T-helper 2 cell treated with Interferon-gamma antibody and Interleukin-4, amounts not matched to agents 5 μg/mL and 100 μg/mL, for 36 hours (primary cell): ENCODE measurements around the gene KNSTRN.

ENCODE experiments used
- DNase-seq: peaks from one replicate; pipeline ENCODE4 v3.0.0; 2021; ENCODE audit warnings: low spot score
- H3K27ac Mint-ChIP-seq: one replicate; pipeline ENCODE4 v1.8.0; 2021; ENCODE audit warnings: mild to moderate bottlenecking, mixed read lengths
- H3K27me3 Mint-ChIP-seq: one replicate; pipeline ENCODE4 v1.8.0; 2021; ENCODE audit warnings: low read depth, mixed read lengths
- H3K36me3 Mint-ChIP-seq: one replicate; pipeline ENCODE4 v1.8.0; 2021; ENCODE audit warnings: low read depth, mixed read lengths
- H3K4me1 Mint-ChIP-seq: one replicate; pipeline ENCODE4 v1.8.0; 2021; ENCODE audit warnings: low read depth, mixed read lengths
- H3K4me3 Mint-ChIP-seq: one replicate; pipeline ENCODE4 v1.8.0; 2022; ENCODE audit warnings: mild to moderate bottlenecking, moderate library complexity, mixed read lengths
- H3K9me3 Mint-ChIP-seq: one replicate; pipeline ENCODE4 v1.8.0; 2021; ENCODE audit warnings: mixed read lengths

Gene KNSTRN

DNA sequence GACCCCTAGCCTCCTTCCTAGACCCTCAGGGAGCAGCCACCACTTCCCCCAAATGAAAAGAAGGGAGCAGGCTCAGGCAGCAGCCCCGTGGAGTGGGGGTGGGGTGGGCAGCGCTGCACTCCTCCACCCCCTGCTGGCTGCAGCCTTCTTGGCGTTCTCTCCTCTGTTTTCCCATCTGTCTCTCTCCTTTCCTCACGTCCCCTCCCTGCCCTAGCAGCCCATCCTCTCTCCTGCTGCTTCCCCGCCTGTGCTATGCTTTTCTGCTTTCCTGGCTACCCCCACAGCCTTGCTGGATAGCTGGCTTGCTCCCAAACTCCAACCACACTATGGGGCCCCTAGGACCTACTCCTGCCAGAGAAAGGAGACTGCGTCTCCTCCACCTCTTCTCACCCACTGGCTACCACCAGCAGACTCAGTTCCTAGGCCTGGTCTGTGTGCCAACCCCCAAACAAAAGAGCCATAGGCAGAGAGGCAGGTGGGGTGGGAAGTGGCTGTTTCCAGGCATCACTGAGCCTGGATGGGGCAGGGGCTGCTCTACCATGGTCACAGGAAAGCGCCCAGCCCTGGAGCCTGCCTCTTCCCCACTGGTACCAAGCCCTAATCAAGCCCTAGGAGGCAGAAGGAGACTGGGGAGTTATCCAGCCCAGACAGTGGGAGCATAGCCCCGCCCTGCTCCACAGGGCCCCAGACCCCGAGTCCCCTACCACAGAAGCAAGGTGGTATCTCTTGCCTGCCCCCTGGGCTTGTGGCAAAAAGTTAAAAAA lies 27.9 kb upstream of the KNSTRN start:
- DNase-seq: no peak

DNA sequence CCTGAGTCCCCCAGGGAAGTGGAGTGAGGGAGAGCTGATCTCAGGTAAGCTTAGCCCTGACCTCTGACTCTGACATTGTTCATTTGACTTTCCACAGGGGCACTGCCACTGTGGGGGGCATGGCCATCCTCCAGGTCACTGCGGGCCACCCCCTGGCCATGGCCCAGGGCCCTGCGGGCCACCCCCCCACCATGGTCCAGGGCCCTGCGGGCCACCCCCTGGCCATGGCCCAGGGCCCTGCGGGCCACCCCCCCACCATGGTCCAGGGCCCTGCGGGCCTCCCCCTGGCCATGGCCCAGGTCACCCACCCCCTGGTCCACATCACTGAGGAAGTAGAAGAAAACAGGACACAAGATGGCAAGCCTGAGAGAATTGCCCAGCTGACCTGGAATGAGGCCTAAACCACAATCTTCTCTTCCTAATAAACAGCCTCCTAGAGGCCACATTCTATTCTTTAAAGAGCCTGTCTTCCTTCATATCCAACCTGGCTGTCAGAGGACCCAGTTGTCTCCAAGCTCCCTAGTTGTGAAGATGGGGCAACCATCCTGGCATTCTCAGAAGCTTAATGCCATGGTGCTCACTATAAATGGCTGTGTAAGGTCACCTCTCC lies 26.4 kb upstream of the KNSTRN start:
- Mint-ChIP-seq H3K36me3 (no peaks in the 10 kb centered on the region), H3K27ac (no peak overlapping the region), H3K27me3 (peaks cover 28% of the 10 kb centered on the region), H3K4me3 (no peak overlapping the region), H3K9me3 (no peaks in the 10 kb centered on the region), H3K4me1 (peaks cover 6% of the 10 kb centered on the region)
- DNase-seq: no peak

More for the DNA sequence above, 27.9 kb upstream of the KNSTRN start:
- H3K4me1 Mint-ChIP-seq: peaks cover 5% of the 10 kb centered on the region
- H3K9me3 Mint-ChIP-seq: no peaks in the 10 kb centered on the region
- no peak overlapping the region for H3K27ac Mint-ChIP-seq
- H3K36me3 Mint-ChIP-seq: no peaks in the 10 kb centered on the region
- H3K4me3 Mint-ChIP-seq: no peak overlapping the region
- peaks cover 29% of the 10 kb centered on the region for H3K27me3 Mint-ChIP-seq

- Mint-ChIP-seq H3K4me1 (peaks cover 6% of the 10 kb centered on the region), H3K36me3 (no peaks in the 10 kb centered on the region), H3K4me3 (peak overlapping the region; percentile 79), H3K9me3 (no peaks in the 10 kb centered on the region), H3K27ac (no peak overlapping the region), H3K27me3 (peaks cover 24% of the 10 kb centered on the region)
- no peak for DNase-seq
Measured at GRCh38 chr15:40357246-40357645, 25.3 kb upstream of the KNSTRN start.

- peak; percentile 86 for DNase-seq
- Mint-ChIP-seq H3K4me1 (peaks cover 6% of the 10 kb centered on the region), H3K27me3 (peaks cover 20% of the 10 kb centered on the region), H3K27ac (peak within 1 kb of the TSS; percentile 50), H3K4me3 (peak within 1 kb of the TSS; percentile 85), H3K9me3 (no peaks in the 10 kb centered on the region), H3K36me3 (no peaks in the 10 kb centered on the region)
Measured at GRCh38 chr15:40357723-40358470, 24.6 kb upstream of the KNSTRN start, which contains the start of gene DISP2. TSS of gene DISP2 (plus strand) at chr15:40358219. CDS start at chr15:40358322, 103 bp downstream.

GRCh38 chr15:40358471-40359353 lies 23.8 kb upstream of the KNSTRN start:
- H3K27me3 Mint-ChIP-seq: peaks cover 18% of the 10 kb centered on the region

DNA sequence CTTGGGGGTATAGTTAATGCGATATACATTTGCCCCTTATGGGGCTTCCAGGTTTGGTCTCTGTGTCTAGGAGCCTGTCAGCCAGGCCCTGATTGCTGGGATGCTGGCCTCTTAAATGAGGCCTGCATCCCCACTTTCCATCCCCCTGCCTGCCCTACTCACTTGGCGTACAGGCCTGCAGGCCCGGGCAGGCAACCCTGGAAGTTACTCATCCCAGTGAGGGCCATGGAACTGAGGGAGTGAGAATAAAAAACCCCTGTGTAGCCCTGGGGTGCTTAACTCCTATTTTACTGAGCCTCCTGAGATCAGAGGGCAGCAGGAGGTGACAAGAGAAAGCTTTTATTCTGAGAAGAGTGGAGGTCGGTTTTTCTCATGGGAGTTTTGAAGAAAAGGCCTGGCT lies 22.5 kb upstream of the KNSTRN start:
- peaks cover 6% of the 10 kb centered on the region for H3K4me1 Mint-ChIP-seq
- H3K27me3 Mint-ChIP-seq: peaks cover 14% of the 10 kb centered on the region
- DNase-seq: no peak
- H3K27ac Mint-ChIP-seq: no peak overlapping the region
- no peaks in the 10 kb centered on the region for H3K36me3 Mint-ChIP-seq
- H3K9me3 Mint-ChIP-seq: no peaks in the 10 kb centered on the region
- no peak overlapping the region for H3K4me3 Mint-ChIP-seq

More at GRCh38 chr15:40358471-40359353, 23.8 kb upstream of the KNSTRN start:
- Mint-ChIP-seq H3K4me1 (peaks cover 6% of the 10 kb centered on the region), H3K4me3 (peak overlapping the region; percentile 85), H3K9me3 (no peaks in the 10 kb centered on the region), H3K27ac (peak overlapping the region; percentile 50), H3K36me3 (no peaks in the 10 kb centered on the region)
- peak; percentile 17 for DNase-seq

- DNase-seq: no peak
- no peak overlapping the region for H3K4me3 Mint-ChIP-seq
- peaks cover 6% of the 10 kb centered on the region for H3K4me1 Mint-ChIP-seq
- peaks cover 4% of the 10 kb centered on the region for H3K27me3 Mint-ChIP-seq
- H3K36me3 Mint-ChIP-seq: no peaks in the 10 kb centered on the region
- H3K27ac Mint-ChIP-seq: no peak overlapping the region
- no peaks in the 10 kb centered on the region for H3K9me3 Mint-ChIP-seq
Measured at GRCh38 chr15:40361640-40362039, 20.9 kb upstream of the KNSTRN start.

- H3K4me1 Mint-ChIP-seq: peaks cover 10% of the 10 kb centered on the region
Measured at GRCh38 chr15:40363611-40364010, 18.9 kb upstream of the KNSTRN start.

GRCh38 chr15:40364251-40364650 lies 18.3 kb upstream of the KNSTRN start:
- Mint-ChIP-seq H3K36me3 (no peaks in the 10 kb centered on the region), H3K4me3 (no peak overlapping the region), H3K27ac (no peak overlapping the region), H3K27me3 (peaks cover 2% of the 10 kb centered on the region), H3K4me1 (peaks cover 7% of the 10 kb centered on the region), H3K9me3 (no peaks in the 10 kb centered on the region)
- no peak for DNase-seq

More at GRCh38 chr15:40363611-40364010, 18.9 kb upstream of the KNSTRN start:
- DNase-seq: no peak
- no peaks in the 10 kb centered on the region for H3K36me3 Mint-ChIP-seq
- H3K9me3 Mint-ChIP-seq: no peaks in the 10 kb centered on the region
- no peak overlapping the region for H3K4me3 Mint-ChIP-seq
- no peaks in the 10 kb centered on the region for H3K27me3 Mint-ChIP-seq
- no peak overlapping the region for H3K27ac Mint-ChIP-seq

DNA sequence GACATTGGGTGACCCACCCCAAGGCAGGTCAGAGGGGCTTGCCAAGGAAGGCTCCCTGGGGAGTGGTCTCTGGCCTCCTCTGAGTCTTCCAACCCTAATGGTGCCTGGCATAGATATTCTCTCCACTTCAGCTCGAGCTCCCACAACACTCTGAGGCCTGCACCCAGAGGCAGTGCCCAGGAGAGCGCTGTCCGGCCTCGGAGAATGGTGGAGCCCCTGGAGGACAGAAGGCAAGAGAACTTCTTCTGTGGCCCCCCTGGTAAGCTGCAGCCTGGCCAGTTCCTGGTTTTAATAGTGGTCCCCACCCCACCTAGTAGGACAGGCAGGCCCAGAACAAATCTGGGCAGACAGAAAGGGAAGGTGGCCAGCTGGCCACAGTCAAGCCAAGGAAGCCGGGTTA lies 17.5 kb upstream of the KNSTRN start:
- Mint-ChIP-seq H3K4me3 (no peak overlapping the region), H3K27me3 (peaks cover 2% of the 10 kb centered on the region), H3K27ac (no peak overlapping the region), H3K9me3 (no peaks in the 10 kb centered on the region), H3K4me1 (peaks cover 5% of the 10 kb centered on the region), H3K36me3 (no peaks in the 10 kb centered on the region)
- DNase-seq: no peak

- no peak for DNase-seq
- H3K4me3 Mint-ChIP-seq: no peak overlapping the region
- no peaks in the 10 kb centered on the region for H3K9me3 Mint-ChIP-seq
Measured at GRCh38 chr15:40365624-40366456, 16.7 kb upstream of the KNSTRN start.

GRCh38 chr15:40366457-40367370 lies 15.8 kb upstream of the KNSTRN start:
- no peaks in the 10 kb centered on the region for H3K9me3 Mint-ChIP-seq
- H3K4me1 Mint-ChIP-seq: peaks cover 5% of the 10 kb centered on the region
- peak overlapping the region; percentile 76 for H3K4me3 Mint-ChIP-seq
- H3K27ac Mint-ChIP-seq: no peak overlapping the region
- no peak for DNase-seq
- peaks cover 10% of the 10 kb centered on the region for H3K27me3 Mint-ChIP-seq
- H3K36me3 Mint-ChIP-seq: no peaks in the 10 kb centered on the region

More at GRCh38 chr15:40365624-40366456, 16.7 kb upstream of the KNSTRN start:
- H3K27me3 Mint-ChIP-seq: peaks cover 4% of the 10 kb centered on the region
- H3K4me1 Mint-ChIP-seq: peaks cover 5% of the 10 kb centered on the region
- no peaks in the 10 kb centered on the region for H3K36me3 Mint-ChIP-seq
- no peak overlapping the region for H3K27ac Mint-ChIP-seq
